GM10266 (cell line): Measurements from ENCODE around the gene AGT.
"Not testable (repeated sequence)": the region's sequence is repeated elsewhere in the genome, so short reads cannot be mapped to it uniquely, and the experiment has no call there.

Experiments
- DNase-seq: peaks from one replicate; pipeline ENCODE4 v3.0.0; 2012; ENCODE audit errors: extremely low spot score
- TF ChIP-seq, protein P1 (sequence below): IDR thresholded peaks from 2 replicates; pipeline ENCODE4 v1.5.1; 2012; ENCODE audit warnings: mild to moderate bottlenecking, low read depth; ENCODE audit not compliant: control insufficient read depth, insufficient read depth; ENCODE audit errors: missing control alignments

Gene AGT

DNA sequence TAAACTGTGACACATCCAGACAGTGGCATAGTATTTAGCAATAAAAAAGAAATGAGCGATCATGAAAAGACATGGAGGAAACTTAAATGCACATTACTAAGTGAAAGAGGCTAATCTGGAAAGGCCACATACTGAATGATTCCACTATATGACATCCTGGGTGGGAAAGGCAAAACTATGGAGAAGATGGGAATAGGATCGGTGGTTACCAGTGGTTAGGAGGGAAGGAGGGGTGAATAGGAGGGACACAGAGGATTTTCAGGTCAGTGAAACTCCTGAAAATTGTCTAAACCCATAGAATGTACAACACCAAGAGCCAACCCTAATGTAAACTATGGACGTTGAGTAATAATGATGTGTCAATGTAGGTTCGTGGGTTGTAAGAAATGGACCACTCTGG is 13.8 kb downstream of the AGT start:
- no peak for DNase-seq
- TF ChIP-seq, protein P1, sequence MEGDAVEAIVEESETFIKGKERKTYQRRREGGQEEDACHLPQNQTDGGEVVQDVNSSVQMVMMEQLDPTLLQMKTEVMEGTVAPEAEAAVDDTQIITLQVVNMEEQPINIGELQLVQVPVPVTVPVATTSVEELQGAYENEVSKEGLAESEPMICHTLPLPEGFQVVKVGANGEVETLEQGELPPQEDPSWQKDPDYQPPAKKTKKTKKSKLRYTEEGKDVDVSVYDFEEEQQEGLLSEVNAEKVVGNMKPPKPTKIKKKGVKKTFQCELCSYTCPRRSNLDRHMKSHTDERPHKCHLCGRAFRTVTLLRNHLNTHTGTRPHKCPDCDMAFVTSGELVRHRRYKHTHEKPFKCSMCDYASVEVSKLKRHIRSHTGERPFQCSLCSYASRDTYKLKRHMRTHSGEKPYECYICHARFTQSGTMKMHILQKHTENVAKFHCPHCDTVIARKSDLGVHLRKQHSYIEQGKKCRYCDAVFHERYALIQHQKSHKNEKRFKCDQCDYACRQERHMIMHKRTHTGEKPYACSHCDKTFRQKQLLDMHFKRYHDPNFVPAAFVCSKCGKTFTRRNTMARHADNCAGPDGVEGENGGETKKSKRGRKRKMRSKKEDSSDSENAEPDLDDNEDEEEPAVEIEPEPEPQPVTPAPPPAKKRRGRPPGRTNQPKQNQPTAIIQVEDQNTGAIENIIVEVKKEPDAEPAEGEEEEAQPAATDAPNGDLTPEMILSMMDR, result no peak

DNA sequence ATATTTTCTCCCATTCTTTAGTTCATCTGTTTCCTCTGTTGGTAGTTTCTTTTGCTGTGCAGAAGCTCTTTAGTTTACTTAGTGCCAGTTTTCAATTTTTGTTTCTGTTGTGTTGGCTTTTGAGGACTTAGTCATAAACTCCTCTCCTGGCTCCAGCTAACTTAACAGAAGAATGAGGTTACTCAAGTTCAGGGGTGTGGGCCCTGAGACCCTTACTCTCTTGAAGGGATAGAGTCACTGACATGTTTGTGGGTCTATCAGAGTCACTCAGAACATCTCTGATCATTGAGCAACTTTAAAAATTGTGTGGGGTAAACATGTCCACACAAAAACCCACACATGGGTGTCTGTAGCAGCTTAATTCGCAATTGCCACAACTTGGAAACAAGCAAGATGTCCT is 14.2 kb downstream of the AGT start:
- DNase-seq, result no peak
- TF ChIP-seq, protein P1, result no peak

- not testable (repeated sequence) for DNase-seq
Observed at GRCh38 chr1:230698964-230699363, 15.0 kb downstream of the AGT start.

DNA sequence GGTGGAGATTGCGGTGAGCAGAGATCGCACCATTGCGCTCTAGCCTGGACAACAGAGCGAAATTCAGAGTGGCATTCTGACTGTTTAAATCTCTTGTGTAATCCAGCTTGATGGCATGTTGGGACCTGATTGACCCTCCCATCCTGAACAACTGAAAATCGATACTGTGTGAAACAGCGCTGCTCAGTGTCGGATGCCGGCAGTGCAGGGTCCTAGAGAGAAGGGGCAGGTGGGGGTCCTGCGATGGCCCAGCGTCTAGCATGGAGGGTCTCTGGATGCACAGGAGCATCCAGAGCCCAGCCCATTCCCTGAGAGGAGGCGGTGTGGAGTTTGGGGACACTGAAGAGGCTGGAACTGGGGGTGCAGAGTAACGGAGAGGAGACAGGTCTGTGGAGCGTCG is 15.8 kb downstream of the AGT start:
- DNase-seq, result no peak
- TF ChIP-seq, protein P1, result no peak

DNA sequence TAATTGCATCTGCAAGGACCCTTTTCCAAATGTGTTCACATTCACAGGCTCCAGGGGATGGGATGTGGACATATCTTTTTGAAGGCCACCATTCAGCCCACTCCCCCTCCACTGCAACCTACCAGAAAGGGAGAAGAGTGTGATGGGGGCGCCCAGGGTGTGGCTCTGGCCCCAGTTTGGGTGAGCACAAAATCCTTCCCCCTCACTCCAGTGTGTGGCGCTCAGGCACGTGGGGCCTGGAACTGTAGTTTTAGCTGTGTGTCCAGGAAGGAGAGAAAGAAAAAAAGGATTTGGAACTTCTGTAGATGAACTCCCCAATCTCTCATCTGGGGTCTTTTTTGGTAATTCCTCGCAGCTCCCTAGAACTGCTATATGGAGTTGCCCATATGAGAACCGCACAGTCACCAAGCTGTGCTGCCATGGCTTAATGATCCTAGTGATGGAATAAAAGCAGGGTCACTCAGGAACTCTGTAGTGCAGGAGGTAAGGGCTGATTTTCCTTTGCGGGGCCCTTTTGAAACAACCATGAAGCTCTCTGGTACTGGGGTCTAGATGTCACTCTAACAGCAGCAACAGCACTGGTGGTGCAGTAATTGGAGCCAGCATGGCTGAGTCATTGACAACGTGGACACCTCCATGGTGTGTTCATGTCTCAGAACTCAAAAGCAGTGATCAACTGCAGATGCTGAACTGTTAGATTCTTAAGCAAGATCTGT is 17.0 kb downstream of the AGT start:
- no peak for DNase-seq
- TF ChIP-seq, protein P1, result no peak

DNA sequence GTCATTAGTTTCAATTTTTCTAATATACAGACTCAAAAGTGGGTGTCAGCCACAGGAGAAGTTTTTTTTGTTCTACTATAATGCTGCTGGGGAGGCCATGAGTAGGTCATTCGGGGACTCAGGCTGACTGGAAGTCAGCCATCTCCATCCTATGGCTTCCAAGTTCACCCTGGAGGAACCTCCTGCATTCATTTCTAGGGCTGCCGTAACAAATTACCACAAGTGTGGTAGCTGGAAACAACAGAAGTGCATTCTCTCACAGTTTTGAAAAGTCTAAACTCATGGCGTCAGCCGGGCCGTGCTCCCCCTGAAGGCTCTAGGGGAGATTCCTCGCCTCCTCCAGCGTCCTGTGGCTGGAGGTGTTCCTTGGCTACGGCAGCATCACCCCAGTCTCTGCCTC is 17.7 kb downstream of the AGT start:
- DNase-seq, result no peak
- TF ChIP-seq, protein P1, result no peak

DNA sequence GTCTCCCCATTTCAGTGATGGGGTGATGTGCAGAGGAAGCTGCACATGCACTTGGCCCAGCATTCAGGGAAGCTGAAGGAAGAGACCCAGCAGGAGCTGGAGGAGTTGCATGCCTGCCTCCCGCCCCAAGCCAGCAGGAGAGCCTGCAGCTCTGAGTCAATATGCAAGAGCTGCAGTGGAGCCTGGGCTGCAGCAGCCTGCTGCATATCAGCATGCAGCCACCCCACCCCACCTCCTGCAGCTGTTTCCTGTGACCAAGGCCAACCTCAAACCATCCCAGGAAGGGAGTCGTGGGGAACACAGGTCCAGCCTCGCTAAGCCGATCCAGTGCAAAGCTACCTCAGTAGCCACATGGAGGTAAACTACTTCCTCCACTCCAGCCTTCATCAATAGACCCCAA is 18.9 kb downstream of the AGT start:
- no peak for DNase-seq

More for the DNA sequence above, 18.9 kb downstream of the AGT start:
- TF ChIP-seq, protein P1, result no peak
